ENCODE data around the gene NKD2.

GRCh38 chr5:1076406-1076805 is 67.8 kb downstream of the NKD2 start:
- TF ChIP-seq CHD4 (IDR thresholded peaks at IDR 0.05; ENCODE audit: borderline replicate concordance) (no peak), RCOR1 (IDR thresholded peaks at IDR 0.05; ENCODE audit: low read depth, low read length) (no peak)

Data from A549 (cell line).